OCI-LY7 (cell line): ENCODE measurements around the gene CRYL1. TPM values are rescaled to one million over a fixed set of nuclear protein-coding genes. Genes with fewer than 3 reads are reported as not detected.

Source experiments
- BruUV-seq: library from RNA; stranded (reverse); fragments of 400-500 nt; replicated peaks from 2 replicates; lab custom pipeline; 2021; lab: Mats Ljungman, UMichigan
- CTCF ChIA-PET: fragments of 300-600 bp; sonication (Branson Sonifier 250); formaldehyde crosslinking; loops from one replicate; lab custom pipeline; 2022; ENCODE audit warnings: antibody characterized with exemption; ENCODE audit not compliant: unreplicated experiment; lab: Charles Lee
- POLR2A ChIA-PET: fragments of 300-600 bp; sonication (Branson Sonifier 250); formaldehyde crosslinking; loops from one replicate; lab custom pipeline; 2022; ENCODE audit warnings: antibody characterized with exemption; lab: Charles Lee
- DNase-seq: peaks from one replicate; pipeline ENCODE4 v3.0.0-alpha.2; 2015; ENCODE audit warnings: low spot score
- H2AFZ ChIP-seq: fragments of 200-600 bp; sonication (generic), shearing (Covaris generic); 2 replicates; pipeline ENCODE4 v1.6.1; 2014; ENCODE audit warnings: mild to moderate bottlenecking, antibody characterized with exemption, low read length, moderate library complexity
- H3K27ac ChIP-seq: fragments of 200-600 bp; sonication (generic); 2 replicates; pipeline ENCODE4 v1.5.1; 2014; ENCODE audit warnings: mixed run types, low read depth, mild to moderate bottlenecking, moderate library complexity, low read length, inconsistent platforms; ENCODE audit not compliant: poor library complexity, severe bottlenecking
- H3K36me3 ChIP-seq: fragments of 200-600 bp; sonication (generic); 2 replicates; pipeline ENCODE4 v1.6.1; 2014; ENCODE audit warnings: mild to moderate bottlenecking, antibody characterized with exemption, low read length, moderate library complexity, mixed read lengths; ENCODE audit not compliant: insufficient read depth
- H3K4me1 ChIP-seq: fragments of 200-600 bp; sonication (generic); 2 replicates; pipeline ENCODE4 v1.5.1; 2014; ENCODE audit warnings: mild to moderate bottlenecking, low read length; ENCODE audit not compliant: insufficient read depth, poor library complexity, severe bottlenecking
- H3K4me2 ChIP-seq: fragments of 200-600 bp; sonication (generic); 2 replicates; pipeline ENCODE4 v1.6.1; 2014; ENCODE audit warnings: mild to moderate bottlenecking, low read length
- H3K4me3 ChIP-seq: fragments of 200-600 bp; sonication (generic); 2 replicates; pipeline ENCODE4 v1.5.1; 2014; ENCODE audit warnings: mild to moderate bottlenecking, low read depth, low read length; ENCODE audit not compliant: poor library complexity, severe bottlenecking
- H3K79me2 ChIP-seq: fragments of 200-600 bp; sonication (generic); 2 replicates; pipeline ENCODE4 v1.6.1; 2016; ENCODE audit warnings: low read depth, mild to moderate bottlenecking, low read length, moderate library complexity, mixed read lengths; ENCODE audit not compliant: insufficient read depth
- H3K9me2 ChIP-seq: fragments of 200-600 bp; sonication (generic); 2 replicates; pipeline ENCODE4 v1.6.1; 2016; ENCODE audit warnings: mild to moderate bottlenecking, low read length, mixed read lengths; ENCODE audit not compliant: insufficient read depth
- H3K9me3 ChIP-seq: fragments of 200-600 bp; sonication (generic); 2 replicates; pipeline ENCODE4 v1.6.1; 2014; ENCODE audit warnings: mild to moderate bottlenecking, mixed run types, low read length, mixed read lengths
- H4K20me1 ChIP-seq: fragments of 200-600 bp; sonication (generic); 2 replicates; pipeline ENCODE4 v1.6.1; 2014; ENCODE audit warnings: mild to moderate bottlenecking, antibody characterized with exemption, low read length, moderate library complexity, mixed read lengths; ENCODE audit not compliant: insufficient read depth
- CTCF ChIP-seq: fragments of 200-600 bp; sonication (generic); conservative IDR thresholded peaks from 2 replicates; pipeline ENCODE4 v1.5.1; 2014; ENCODE audit warnings: mild to moderate bottlenecking, antibody characterized with exemption, low read length, moderate library complexity, mixed read lengths
- EZH2phosphoT487 ChIP-seq: fragments of 200-600 bp; sonication (generic); IDR thresholded peaks from 2 replicates; pipeline ENCODE4 v1.6.1; 2018; ENCODE audit warnings: low read depth, borderline replicate concordance, mild to moderate bottlenecking, mixed run types, antibody characterized with exemption, low read length, moderate library complexity, mixed read lengths
- intact Hi-C: fragments of 100-400 bp; cut with micrococcal nuclease; formaldehyde crosslinking; loops from one replicate; pipeline ENCODE4 v1.10.0; 2022; ENCODE audit not compliant: unreplicated experiment
- total RNA-seq, 2 experiments: library from RNA; depleted of rRNA in 1 of 2; stranded (reverse); fragments of >200 nt in 1 of 2; shearing (Covaris generic) in 1 of 2; gene quantifications; 2 replicates each; pipeline ENCODE4 v1.2.3, GENCODE V29; 2014 to 2022

CRYL1 gene
- total RNA-seq, 2 experiments from 2014 or later: not detected

DNA sequence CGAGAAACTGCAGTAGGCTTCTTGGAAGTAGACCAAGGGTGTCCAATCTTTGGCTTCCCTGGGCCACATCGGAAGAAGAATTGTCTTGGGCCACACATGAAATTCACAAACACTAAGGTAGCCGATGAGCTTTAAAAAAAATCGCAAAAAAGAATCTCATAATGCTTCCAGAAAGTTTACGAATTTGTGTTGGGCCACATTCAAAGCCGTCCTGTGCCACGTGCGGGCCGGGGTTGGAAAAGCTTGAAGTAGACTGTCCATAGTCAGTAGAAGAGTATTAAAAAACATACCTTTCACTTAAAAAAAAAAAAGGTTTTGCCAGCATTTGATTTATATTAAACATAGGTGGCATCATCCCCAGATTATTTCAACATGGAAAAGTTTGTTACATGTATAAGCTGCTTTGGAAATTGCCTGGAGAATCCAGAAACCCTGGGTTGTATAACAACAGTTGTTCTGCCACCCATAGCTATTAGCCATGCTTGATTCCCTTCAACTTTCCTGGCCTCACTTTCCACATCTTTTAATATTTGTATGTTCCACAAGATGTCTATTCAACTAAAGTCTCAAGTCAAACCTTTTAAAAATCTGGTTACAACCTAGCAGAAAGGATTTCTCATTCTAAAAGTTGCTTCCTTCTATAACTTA is 42.3 kb upstream of the CRYL1 start:
- POLR2A ChIA-PET: interaction anchor here (0.6 to 1.0 kb wide), 3 partner anchors 101 to 1035 kb away, joined by 3 to 5 read pairs (median 4); no protein-coding TSS in a partner anchor
- Histone ChIP-seq H3K27ac (peak overlapping the region; percentile 53), H3K79me2 (no peaks in the 10 kb centered on the region), H2AFZ (peak overlapping the region; percentile 99; the same call in 1 of the 2 replicates), H3K4me1 (peaks cover 4% of the 10 kb centered on the region), H4K20me1 (no peaks in the 10 kb centered on the region), H3K9me3 (peaks cover 6% of the 10 kb centered on the region; the same call in 1 of the 2 replicates), H3K4me2 (peak overlapping the region; percentile 99), H3K4me3 (peak overlapping the region; percentile 80), H3K9me2 (no peaks in the 10 kb centered on the region), H3K36me3 (no peaks in the 10 kb centered on the region)
- DNase-seq: no peak
- no peak for TF ChIP-seq CTCF
- intact Hi-C loops: loop anchor here (2.0 to 10.0 kb wide), 3 partner anchors 137 to 357 kb away; partner anchors contain the start of gene EEF1AKMT1
- TSS peak; percentile 81 for BruUV-seq
- CTCF ChIA-PET: no interaction called here

- H3K4me2 ChIP-seq: peak within 1 kb of the TSS; percentile 99
- H3K79me2 ChIP-seq: no peaks in the 10 kb centered on the region
- ChIA-PET POLR2A (interaction anchor here (0.7 kb wide), 1 partner anchor 102 kb away, joined by 4 read pairs; no protein-coding TSS in a partner anchor), CTCF (no interaction called here)
- peak; percentile 86 for DNase-seq
- no peaks in the 10 kb centered on the region for H3K36me3 ChIP-seq
- H3K4me1 ChIP-seq: peaks cover 4% of the 10 kb centered on the region
- H3K9me3 ChIP-seq: peaks cover 6% of the 10 kb centered on the region; the same call in 1 of the 2 replicates
- peak within 1 kb of the TSS; percentile 53 for H3K27ac ChIP-seq
- no peaks in the 10 kb centered on the region for H3K9me2 ChIP-seq
- H3K4me3 ChIP-seq: peak within 1 kb of the TSS; percentile 80
- peak within 1 kb of the TSS; percentile 99 for H2AFZ ChIP-seq
- TF ChIP-seq EZH2phosphoT487 (no peak), CTCF (no peak)
- intact Hi-C loops: loop anchor here (2.0 to 10.0 kb wide), 3 partner anchors 138 to 358 kb away; partner anchors contain the start of gene EEF1AKMT1
- BruUV-seq: no TSS peak
- no peaks in the 10 kb centered on the region for H4K20me1 ChIP-seq
Measured at GRCh38 chr13:20566898-20567874, 41.5 kb upstream of the CRYL1 start, which contains the start of gene IFT88. Gene IFT88, plus strand, starts transcription at chr13:20567157. Its CDS starts 7,229 bp downstream, at chr13:20574386.
